Stimulated activated CD4-positive, alpha-beta T cell treated with anti-CD3 and anti-CD28 coated beads, Interleukin-12 subunit alpha, Interleukin-12 subunit beta, amount 100 ng/mL, for 4 hours (primary cell): ENCODE data around the gene ARMC8.
A peak's percentile ranks its signal among the peaks of the same experiment; 100 is the strongest.

Experiments used
- DNase-seq: peaks from one replicate; pipeline ENCODE4 v3.0.0-alpha.2; 2020

Gene ARMC8

DNA sequence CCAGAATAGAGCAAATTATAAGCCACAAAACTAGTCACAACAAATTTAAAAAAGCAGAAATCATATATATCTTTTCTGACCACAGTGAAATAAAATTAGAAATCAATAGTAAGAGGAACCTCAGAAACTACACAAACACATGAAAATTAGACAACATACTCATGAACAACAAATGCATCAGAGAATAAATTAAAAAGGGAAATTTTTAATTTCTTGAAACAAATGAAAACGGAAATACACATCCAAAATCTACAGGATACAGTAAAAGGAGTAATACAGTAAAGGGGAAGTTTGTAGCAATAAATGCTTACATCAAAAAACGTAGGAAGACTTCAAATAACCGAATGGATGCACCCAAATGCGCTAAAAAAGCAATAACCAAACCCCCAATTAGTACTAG lies 123.4 kb downstream of the ARMC8 start:
- DNase-seq: no peak

- no peak for DNase-seq
Measured at GRCh38 chr3:138314751-138315150, 127.7 kb downstream of the ARMC8 start.

GRCh38 chr3:138317687-138318086 lies 130.6 kb downstream of the ARMC8 start:
- DNase-seq: no peak

- no peak for DNase-seq
Measured at GRCh38 chr3:138323971-138324370, 136.9 kb downstream of the ARMC8 start.

DNA sequence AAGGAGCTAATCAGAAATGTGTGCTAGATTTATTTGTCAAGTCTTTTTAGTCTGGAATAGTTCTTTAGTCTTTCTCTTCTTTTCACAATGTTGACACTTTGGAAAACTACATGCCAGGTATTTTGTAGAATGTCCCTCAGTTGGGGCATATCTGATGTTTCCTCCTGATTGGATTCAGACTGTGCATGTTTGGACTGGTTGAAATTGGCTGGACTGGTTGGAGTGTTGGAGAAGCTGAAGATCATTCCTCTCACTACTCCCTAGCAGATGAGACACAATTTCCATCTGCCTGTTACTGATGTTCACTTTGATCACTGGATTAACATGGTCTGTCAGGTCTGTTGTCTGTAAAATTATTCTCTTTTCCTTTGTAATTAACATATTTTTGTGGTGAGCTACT lies 138.9 kb downstream of the ARMC8 start:
- no peak for DNase-seq

DNA sequence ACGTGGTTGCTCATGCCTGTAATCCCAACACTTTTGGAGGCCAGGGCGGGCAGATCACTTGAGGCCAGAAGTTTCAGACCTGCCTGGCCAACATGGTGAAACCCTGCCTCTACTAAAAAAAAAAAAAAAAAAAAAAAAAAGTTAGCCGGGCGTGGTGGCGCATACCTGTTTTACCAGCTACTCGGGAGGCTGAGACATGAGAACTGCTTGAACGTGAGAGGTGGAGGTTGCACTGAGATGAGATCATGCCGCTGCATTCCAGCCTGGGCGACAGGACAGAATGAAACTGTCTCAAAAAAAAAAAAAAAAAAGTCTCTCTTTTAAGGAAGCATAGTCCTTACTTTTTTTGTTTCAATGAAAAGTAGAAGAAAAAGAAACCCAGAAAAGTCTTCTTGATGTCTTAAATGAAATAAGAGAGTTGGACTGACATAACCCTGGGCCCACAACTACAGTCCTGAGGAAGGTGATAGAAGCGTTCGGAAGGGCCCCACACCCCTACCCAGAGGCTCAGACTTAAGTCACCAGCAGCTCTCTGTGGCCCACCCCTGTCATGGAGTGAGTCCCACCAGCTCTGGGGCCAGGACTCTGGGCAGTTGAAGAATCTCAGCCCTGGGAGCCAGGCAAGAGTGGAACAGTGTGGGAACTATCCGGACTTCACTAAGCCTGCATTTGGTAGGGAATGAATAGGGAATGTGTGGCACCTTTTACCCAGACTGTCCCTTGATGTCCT lies 139.9 kb downstream of the ARMC8 start:
- no peak for DNase-seq

DNA sequence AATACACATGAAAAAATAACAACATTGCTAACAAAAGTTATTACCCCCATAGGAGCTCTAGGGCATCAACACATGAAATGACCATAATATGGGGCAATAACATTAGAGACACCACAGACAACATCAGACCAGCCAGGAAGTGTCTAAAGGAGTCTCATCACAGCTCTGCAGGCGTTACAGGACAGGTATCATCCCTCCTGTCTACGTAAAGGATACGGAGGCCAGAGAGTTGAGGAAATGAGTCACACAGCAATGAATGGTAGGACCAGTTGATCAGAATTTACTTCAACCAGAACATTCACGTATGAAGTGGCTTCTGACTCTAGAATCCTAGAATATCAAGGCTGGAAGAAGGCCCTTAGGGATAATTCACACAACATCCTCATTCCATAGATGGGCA lies 140.7 kb downstream of the ARMC8 start:
- no peak for DNase-seq

DNA sequence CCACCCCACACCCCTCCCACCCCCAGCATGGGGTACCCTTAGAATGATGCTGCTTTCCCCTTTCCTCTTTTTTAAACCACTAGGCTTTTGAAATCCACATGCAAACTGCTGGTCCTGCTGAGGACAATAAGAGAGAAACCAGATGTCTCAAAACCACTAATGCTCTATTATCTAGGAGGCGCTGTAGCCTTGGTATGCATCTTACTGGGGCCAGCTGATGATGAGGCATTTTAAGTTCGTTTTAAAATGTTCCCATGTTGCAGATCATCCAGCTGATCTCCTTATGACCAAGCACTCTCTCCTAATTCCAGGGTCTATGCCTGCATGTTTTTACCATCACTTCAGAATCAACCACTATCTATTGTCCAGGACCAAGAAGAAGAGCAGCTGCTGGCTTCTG lies 141.2 kb downstream of the ARMC8 start:
- DNase-seq: no peak

DNA sequence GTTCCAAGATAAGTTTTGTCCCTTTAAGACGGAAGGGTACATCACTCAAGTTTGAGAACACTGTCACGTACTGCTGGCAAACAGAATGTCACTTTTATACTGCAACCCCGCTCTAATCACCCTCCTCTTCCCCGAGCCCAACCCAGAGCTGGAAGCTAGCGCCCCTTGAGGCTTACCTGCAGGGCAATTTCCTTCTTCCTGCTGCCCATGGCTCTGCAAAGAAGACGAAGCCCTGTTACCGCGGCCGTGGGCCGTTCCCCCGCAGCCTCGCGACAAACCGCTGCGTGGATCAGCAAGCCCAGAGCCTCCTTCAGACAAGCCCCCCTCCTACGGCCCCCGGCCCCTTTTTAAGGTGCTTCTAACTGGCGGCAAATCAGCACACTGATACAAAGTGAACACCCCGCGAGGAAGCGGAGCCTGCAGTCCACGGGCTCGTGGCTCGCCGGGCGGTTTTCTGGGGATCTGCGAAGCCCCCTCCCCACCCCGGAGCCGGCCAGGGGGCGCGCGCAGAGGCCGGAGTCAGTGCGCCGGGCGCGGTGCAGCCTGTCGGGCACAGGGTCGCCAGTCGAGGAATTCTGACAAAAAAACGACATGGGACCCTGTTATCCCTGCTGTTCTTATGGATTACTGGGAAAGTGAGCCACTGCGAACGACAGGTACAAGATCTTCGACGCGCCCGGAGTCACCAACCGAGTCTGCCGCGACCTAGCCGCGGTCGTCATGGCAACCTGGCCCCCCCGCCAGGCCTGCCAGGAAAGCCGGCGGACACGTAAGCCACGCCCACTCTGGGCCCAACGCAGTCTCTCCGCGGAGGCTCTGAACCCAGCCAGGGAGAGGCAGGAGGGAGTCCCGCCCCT lies 142.3 kb downstream of the ARMC8 start, which contains the start of gene NME9:
Gene NME9, minus strand, starts transcription at position 725 of the 857 bp plus-strand sequence. Its CDS starts 516 bp downstream, at position 209.
- peak; percentile 83 for DNase-seq

- no peak for DNase-seq
Measured at GRCh38 chr3:138329984-138330293, 142.8 kb downstream of the ARMC8 start.

DNA sequence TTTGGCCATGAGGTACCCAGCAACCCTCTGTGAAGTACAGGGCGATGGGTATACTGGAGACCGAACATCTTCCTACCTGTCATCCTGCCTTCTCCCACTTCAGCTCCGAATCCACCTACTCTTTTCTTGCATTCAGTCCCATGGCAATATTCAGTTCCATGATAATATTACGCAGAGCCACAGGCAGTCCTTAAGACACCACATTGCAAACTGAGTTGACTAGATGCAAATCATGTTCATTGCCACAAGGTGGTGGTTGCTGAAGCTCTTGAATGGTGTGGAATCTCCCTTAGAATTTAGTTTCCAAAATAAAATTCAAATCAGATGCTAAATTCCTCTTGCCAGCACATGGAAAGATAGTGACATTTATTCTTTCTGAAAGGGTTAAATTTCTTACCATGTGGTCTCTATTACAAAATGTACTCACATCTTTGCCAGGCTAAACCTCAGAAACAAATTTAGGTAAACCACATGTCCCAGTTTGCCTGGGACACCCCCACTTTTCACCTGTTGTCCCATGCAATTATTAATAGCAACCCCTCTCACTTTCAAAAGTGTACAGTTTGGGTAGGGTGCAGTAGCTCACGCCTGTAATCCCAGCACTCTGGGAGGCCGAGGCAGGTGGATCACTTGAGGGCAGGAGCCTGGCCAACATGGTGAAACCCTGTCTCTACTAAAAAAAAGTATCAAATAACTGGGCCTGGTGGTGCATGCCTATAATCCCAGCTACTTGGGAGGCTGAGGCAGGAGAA lies 144.2 kb downstream of the ARMC8 start:
- DNase-seq: no peak

DNA sequence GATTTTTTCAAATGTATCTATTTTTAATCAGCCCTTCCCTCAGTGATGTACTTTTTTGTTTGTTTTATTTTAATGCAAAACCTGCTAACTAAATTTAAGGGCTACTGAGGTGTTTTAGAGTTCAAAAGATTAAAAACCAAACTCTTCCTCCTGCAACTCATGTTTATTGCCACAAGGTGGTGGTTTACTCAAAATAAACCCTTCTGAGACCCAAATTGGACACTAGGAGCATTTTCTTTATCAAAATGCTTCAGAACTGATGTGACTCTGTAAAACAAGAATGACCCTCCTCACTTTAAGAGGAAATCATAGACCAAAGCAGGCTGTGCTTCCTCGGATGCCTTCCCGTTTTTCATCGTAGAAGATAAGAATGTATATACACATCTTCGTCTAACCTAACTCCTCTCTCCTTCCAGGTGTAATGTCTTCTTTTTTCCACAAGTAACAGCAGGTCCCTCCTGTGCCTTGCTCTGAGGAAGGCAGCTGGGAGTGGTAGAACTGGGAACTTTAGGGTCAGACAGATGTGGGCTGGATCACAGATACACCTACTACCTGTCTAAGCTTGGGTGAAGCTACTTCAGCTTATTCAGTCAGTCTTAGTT lies 145.5 kb downstream of the ARMC8 start:
- DNase-seq: no peak

DNA sequence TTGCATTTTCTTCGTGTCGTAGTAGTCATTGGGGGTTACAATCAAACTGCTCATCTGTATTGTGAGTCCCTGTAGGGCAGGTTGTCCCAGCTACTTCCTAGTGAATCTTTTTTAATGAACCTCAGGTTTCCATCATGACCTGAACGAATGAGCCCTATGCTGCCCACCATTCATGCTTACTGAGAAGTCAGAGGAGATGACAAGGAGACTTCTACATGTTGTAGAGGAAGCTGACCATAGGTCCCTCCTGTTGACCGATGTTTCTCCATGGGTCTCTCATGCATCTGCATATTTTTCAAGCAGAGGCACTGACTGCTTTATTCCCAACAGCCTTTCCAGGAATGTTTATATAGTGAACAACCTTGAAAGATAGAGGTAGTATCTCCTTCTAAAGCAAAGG lies 147.5 kb downstream of the ARMC8 start:
- DNase-seq: no peak

- DNase-seq: no peak
Measured at GRCh38 chr3:138336454-138336999, 149.4 kb downstream of the ARMC8 start.

- no peak for DNase-seq
Measured at GRCh38 chr3:138338244-138338643, 151.1 kb downstream of the ARMC8 start.

DNA sequence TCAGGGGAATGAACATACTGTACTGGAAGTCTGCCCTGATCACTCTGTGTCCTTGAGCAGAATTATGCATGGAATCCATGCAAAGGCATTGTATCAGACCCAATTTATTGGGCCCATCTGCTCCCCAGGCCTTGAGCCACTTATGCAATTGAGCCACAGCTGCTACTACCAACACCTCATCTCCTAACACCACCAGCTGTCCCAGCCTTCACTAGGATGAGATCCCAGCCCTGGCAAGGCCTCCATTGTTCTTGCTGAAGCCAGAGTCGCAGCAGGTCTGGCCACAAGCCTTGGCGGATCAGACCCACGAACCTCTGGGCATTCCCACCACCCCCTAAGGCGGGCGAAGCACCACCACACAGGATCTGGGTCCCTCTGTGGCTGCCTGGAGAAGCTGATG lies 151.7 kb downstream of the ARMC8 start:
- no peak for DNase-seq

GRCh38 chr3:138340511-138340910 lies 153.4 kb downstream of the ARMC8 start:
- no peak for DNase-seq

DNA sequence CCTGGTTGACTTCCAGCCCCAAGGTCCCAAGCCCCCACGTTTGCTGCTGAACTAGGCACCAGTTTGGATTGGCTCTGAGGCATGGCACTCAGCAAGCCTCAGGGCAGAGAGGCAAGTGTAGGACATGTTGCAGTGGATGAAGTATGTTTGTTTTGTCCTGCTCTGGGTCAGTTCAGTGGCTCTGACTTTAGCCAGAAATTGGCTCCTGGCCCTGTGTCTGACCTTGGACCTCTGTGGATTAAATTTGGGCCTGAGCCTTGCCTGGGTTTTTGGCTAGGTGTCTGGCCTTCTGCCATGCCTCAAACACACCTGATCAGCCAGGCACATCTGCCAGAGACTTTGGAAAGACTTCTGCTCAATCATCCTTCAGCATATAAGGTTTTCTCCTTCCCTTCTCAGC lies 157.7 kb downstream of the ARMC8 start:
- no peak for DNase-seq
